Osteoblast (primary cell): ENCODE measurements around the gene RLN1. TPM values are rescaled to one million over a fixed set of nuclear protein-coding genes. Genes with fewer than 3 reads are reported as not detected.
"Not testable (repeated sequence)": the region's sequence is repeated elsewhere in the genome, so short reads cannot be mapped to it uniquely, and the experiment has no call there.

Experiments used
- DNase-seq: peaks from one replicate; pipeline ENCODE4 v3.0.0; 2011; ENCODE audit warnings: low spot score, mixed read lengths; ENCODE audit not compliant: insufficient read length; ENCODE audit errors: missing footprints
- H2AFZ ChIP-seq: 2 replicates; pipeline ENCODE4 v1.6.0; 2011; ENCODE audit warnings: mild to moderate bottlenecking, low read length
- H3K27ac ChIP-seq: 2 replicates; pipeline ENCODE4 v1.5.1; 2011; ENCODE audit warnings: mild to moderate bottlenecking, low read depth, low read length, moderate library complexity
- H3K27me3 ChIP-seq: 2 replicates; pipeline ENCODE4 v1.6.0; 2012; ENCODE audit warnings: mild to moderate bottlenecking, control low read depth, inconsistent platforms, low read length, moderate library complexity; ENCODE audit not compliant: insufficient read depth
- H3K36me3 ChIP-seq: 2 replicates; pipeline ENCODE4 v1.5.1; 2011; ENCODE audit warnings: mild to moderate bottlenecking, low read length, control low read depth, moderate library complexity; ENCODE audit not compliant: insufficient read depth
- H3K4me1 ChIP-seq: 2 replicates; pipeline ENCODE4 v1.5.1; 2011; ENCODE audit warnings: mild to moderate bottlenecking, low read length, control low read depth, moderate library complexity; ENCODE audit not compliant: insufficient read depth
- H3K4me2 ChIP-seq: 2 replicates; pipeline ENCODE4 v1.6.0; 2011; ENCODE audit warnings: mild to moderate bottlenecking, low read length; ENCODE audit not compliant: insufficient read depth
- H3K4me3 ChIP-seq: fragments of 200-600 bp; sonication (generic); 3 replicates; pipeline ENCODE4 v1.5.1; 2012; ENCODE audit warnings: mild to moderate bottlenecking, low read length, inconsistent platforms; ENCODE audit not compliant: insufficient read depth
- H3K79me2 ChIP-seq: 2 replicates; pipeline ENCODE4 v1.6.0; 2012; ENCODE audit warnings: mild to moderate bottlenecking, low read length, control low read depth, inconsistent platforms; ENCODE audit not compliant: insufficient read depth
- H3K9me3 ChIP-seq: 2 replicates; pipeline ENCODE4 v1.5.1; 2011; ENCODE audit warnings: low read depth, low read length, control low read depth
- H4K20me1 ChIP-seq: 2 replicates; pipeline ENCODE4 v1.6.0; 2012; ENCODE audit warnings: mild to moderate bottlenecking, low read length, control low read depth; ENCODE audit not compliant: insufficient read depth
- CTCF ChIP-seq: IDR thresholded peaks from 2 replicates; pipeline ENCODE4 v1.5.1; 2011; ENCODE audit warnings: mild to moderate bottlenecking, low read depth, low read length, moderate library complexity; ENCODE audit errors: extremely low read depth
- total RNA-seq: library from RNA; depleted of rRNA; stranded (reverse); fragments of >200 nt; gene quantifications from 2 replicates; pipeline ENCODE4 v1.2.3, GENCODE V29; 2012

RLN1 gene
- total RNA-seq, 1 donor, result not detected

GRCh38 chr9:5326893-5327548, 12.7 kb downstream of the RLN1 start:
- Histone ChIP-seq H3K27me3 (peaks cover 15% of the 10 kb centered on the region), H3K27ac (no peak overlapping the region), H3K4me3 (no peak overlapping the region), H3K9me3 (no peaks in the 10 kb centered on the region), H3K79me2 (no peaks in the 10 kb centered on the region), H4K20me1 (no peaks in the 10 kb centered on the region), H3K4me1 (no peaks in the 10 kb centered on the region), H3K36me3 (no peaks in the 10 kb centered on the region), H3K4me2 (no peak overlapping the region), H2AFZ (no peak overlapping the region)
- no peak for TF ChIP-seq CTCF
- no peak for DNase-seq

- H4K20me1 ChIP-seq, result no peaks in the 10 kb centered on the region
- TF ChIP-seq CTCF, result no peak
Measured at GRCh38 chr9:5326187-5326586, 13.5 kb downstream of the RLN1 start.

GRCh38 chr9:5321601-5322000, 18.1 kb downstream of the RLN1 start:
- H3K4me3 ChIP-seq, DNase-seq: not testable (repeated sequence)

More at GRCh38 chr9:5326187-5326586, 13.5 kb downstream of the RLN1 start:
- Histone ChIP-seq H3K79me2 (no peaks in the 10 kb centered on the region), H3K4me2 (no peak overlapping the region), H3K4me1 (no peaks in the 10 kb centered on the region), H3K9me3 (no peaks in the 10 kb centered on the region), H3K36me3 (no peaks in the 10 kb centered on the region), H3K27ac (no peak overlapping the region), H2AFZ (no peak overlapping the region), H3K4me3 (no peak overlapping the region), H3K27me3 (peaks cover 15% of the 10 kb centered on the region)
- no peak for DNase-seq

GRCh38 chr9:5321058-5321457, 18.6 kb downstream of the RLN1 start:
- H3K27ac ChIP-seq, result no peak overlapping the region
- no peaks in the 10 kb centered on the region for H3K4me1 ChIP-seq
- no peaks in the 10 kb centered on the region for H4K20me1 ChIP-seq
- H3K4me2 ChIP-seq, result no peak overlapping the region
- no peak overlapping the region for H3K4me3 ChIP-seq
- H3K27me3 ChIP-seq, result peaks cover 8% of the 10 kb centered on the region
- H2AFZ ChIP-seq, result no peak overlapping the region
- no peaks in the 10 kb centered on the region for H3K79me2 ChIP-seq
- no peaks in the 10 kb centered on the region for H3K36me3 ChIP-seq
- DNase-seq, result no peak
- peak; percentile 17 for TF ChIP-seq CTCF
- no peaks in the 10 kb centered on the region for H3K9me3 ChIP-seq

More at GRCh38 chr9:5321601-5322000, 18.1 kb downstream of the RLN1 start:
- not testable (repeated sequence) for H3K9me3 ChIP-seq, H3K4me1 ChIP-seq, H4K20me1 ChIP-seq, H3K36me3 ChIP-seq, H3K79me2 ChIP-seq, H2AFZ ChIP-seq, H3K4me2 ChIP-seq, H3K27ac ChIP-seq
- peaks cover 12% of the 10 kb centered on the region for H3K27me3 ChIP-seq

- not testable (repeated sequence) for H3K79me2 ChIP-seq, H3K4me2 ChIP-seq, H2AFZ ChIP-seq, H3K36me3 ChIP-seq, H3K27ac ChIP-seq, H3K4me1 ChIP-seq, H3K9me3 ChIP-seq, H3K4me3 ChIP-seq, DNase-seq, H4K20me1 ChIP-seq
- peaks cover 15% of the 10 kb centered on the region for H3K27me3 ChIP-seq
Measured at GRCh38 chr9:5316406-5316805, 23.3 kb downstream of the RLN1 start.
